Subcutaneous abdominal adipose tissue (tissue), 5 donors: ENCODE results near the gene TOR1B.
A peak's percentile ranks its signal among the peaks of the same experiment; 100 is the strongest.

Source experiments
- H3K27ac ChIP-seq: one replicate; pipeline ENCODE4 v1.7.0; 2013; ENCODE audit warnings: low read depth, mild to moderate bottlenecking, inconsistent platforms, low read length, moderate library complexity
- H3K27me3 ChIP-seq, 5 donors: one replicate each; pipeline ENCODE4 v1.7.0; 2013; ENCODE audit warnings: low read length in 5 of 5, inconsistent platforms in 1 of 5; ENCODE audit not compliant: control insufficient read depth in 5 of 5, insufficient read depth in 4 of 5
- H3K36me3 ChIP-seq, 5 donors: one replicate each; pipeline ENCODE4 v1.7.0; 2013; ENCODE audit warnings: low read length in 5 of 5; ENCODE audit not compliant: control insufficient read depth in 5 of 5, insufficient read depth in 5 of 5
- H3K4me1 ChIP-seq, 5 donors: one replicate each; pipeline ENCODE4 v1.7.0; 2013; ENCODE audit warnings: low read length in 5 of 5, mild to moderate bottlenecking in 3 of 5, moderate library complexity in 1 of 5; ENCODE audit not compliant: control insufficient read depth in 5 of 5, insufficient read depth in 5 of 5
- H3K4me3 ChIP-seq, 5 donors: one replicate each; pipeline ENCODE4 v1.7.0; 2013; ENCODE audit warnings: low read length in 5 of 5, low read depth in 1 of 5
- H3K9ac ChIP-seq, 5 donors: one replicate each; pipeline ENCODE4 v1.7.0; 2013; ENCODE audit warnings: low read length in 5 of 5, mild to moderate bottlenecking in 4 of 5, moderate library complexity in 3 of 5
- H3K9me3 ChIP-seq, 5 donors: one replicate each; pipeline ENCODE4 v1.7.0; 2013; ENCODE audit warnings: low read length in 5 of 5; ENCODE audit not compliant: control insufficient read depth in 5 of 5
- donor health status: healthy.
- donor health status: healthy.
- donor health status: healthy.
- donor health status: healthy.
- donor health status: healthy.

TOR1B gene

DNA sequence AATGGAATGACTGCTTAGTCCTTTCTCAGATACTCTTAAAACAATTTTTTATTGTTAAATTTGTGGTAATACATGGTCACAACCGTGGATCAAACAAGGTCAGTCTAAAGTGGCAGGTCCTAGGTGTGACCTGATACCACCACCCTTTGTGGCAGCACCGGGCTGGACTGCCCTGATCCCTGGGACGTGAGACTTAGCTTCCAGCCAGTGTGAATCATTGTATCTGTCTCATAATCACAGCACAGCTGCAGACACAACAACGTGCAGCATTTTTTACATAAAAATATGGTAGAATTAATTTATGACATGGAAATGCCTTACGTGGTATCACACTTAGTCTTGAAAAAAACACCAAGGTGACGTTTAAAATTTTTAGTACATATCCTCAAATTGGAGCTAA is 7.8 kb downstream of the TOR1B start:
- H3K4me3 ChIP-seq = no peak overlapping the region
- no peak overlapping the region for H3K9ac ChIP-seq
- peaks cover 0 to 2% (median 0%) of the 10 kb centered on the region in 5 donors for H3K4me1 ChIP-seq
- no peaks in the 10 kb centered on the region for H3K9me3 ChIP-seq
- no peaks in the 10 kb centered on the region for H3K27me3 ChIP-seq
- H3K27ac ChIP-seq = no peak overlapping the region
- H3K36me3 ChIP-seq = peaks cover 0 to 72% (median 53%) of the 10 kb centered on the region in 5 donors

DNA sequence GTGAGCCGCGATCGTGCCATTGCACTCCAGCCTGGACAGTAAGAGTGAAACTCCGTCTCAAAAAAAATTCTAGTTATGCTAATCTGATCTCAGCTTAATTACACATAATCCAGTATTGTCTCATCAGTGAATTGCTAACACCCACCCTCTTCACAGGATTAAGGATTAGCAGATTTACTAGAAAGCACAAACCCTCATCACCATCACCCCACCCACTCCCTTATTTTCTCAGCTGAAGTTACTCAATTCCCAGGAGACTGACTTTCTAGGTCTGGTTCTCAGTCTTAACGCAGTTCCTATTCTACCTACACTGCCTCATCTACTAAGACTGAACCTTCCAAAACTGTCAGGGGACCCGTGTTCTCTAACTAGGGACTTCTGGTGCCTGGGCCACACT is 9.0 kb downstream of the TOR1B start:
- Histone ChIP-seq H3K27me3 (no peaks in the 10 kb centered on the region), H3K4me1 (no peaks in the 10 kb centered on the region), H3K4me3 (no peak overlapping the region), H3K27ac (no peak overlapping the region), H3K9ac (no peak overlapping the region), H3K9me3 (no peaks in the 10 kb centered on the region), H3K36me3 (peaks cover 0 to 82% (median 64%) of the 10 kb centered on the region in 5 donors)

DNA sequence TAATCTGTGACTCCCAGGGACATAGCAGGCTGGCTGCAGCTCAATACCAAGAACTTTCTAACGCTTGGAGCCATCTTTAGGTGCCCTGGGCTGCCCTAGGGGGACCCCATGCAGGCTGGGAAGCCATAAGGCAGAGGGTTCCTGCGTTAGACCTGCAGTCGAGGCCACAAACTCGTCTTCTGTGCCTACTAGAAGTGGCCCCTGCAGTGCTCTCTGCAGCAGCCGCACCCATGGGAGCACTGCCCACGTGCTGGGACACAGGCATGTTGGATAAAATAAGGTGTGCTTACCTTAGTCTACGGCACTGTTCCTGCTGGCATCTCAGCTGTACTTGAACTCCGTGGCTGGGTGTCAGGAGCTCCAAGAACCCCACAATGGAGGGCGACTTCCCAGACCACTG is 9.4 kb downstream of the TOR1B start:
- no peaks in the 10 kb centered on the region for H3K27me3 ChIP-seq
- H3K4me1 ChIP-seq = no peaks in the 10 kb centered on the region
- H3K27ac ChIP-seq = no peak overlapping the region
- H3K4me3 ChIP-seq = no peak overlapping the region
- no peaks in the 10 kb centered on the region for H3K9me3 ChIP-seq
- peaks cover 0 to 81% (median 62%) of the 10 kb centered on the region in 5 donors for H3K36me3 ChIP-seq
- no peak overlapping the region for H3K9ac ChIP-seq

- Histone ChIP-seq H3K4me1 (no peaks in the 10 kb centered on the region), H3K4me3 (no peak overlapping the region), H3K9ac (no peak overlapping the region), H3K27ac (no peak overlapping the region), H3K27me3 (no peaks in the 10 kb centered on the region), H3K9me3 (no peaks in the 10 kb centered on the region), H3K36me3 (peaks cover 0 to 88% (median 67%) of the 10 kb centered on the region in 5 donors)
Measured at GRCh38 chr9:129813661-129814060, 10.7 kb downstream of the TOR1B start.

DNA sequence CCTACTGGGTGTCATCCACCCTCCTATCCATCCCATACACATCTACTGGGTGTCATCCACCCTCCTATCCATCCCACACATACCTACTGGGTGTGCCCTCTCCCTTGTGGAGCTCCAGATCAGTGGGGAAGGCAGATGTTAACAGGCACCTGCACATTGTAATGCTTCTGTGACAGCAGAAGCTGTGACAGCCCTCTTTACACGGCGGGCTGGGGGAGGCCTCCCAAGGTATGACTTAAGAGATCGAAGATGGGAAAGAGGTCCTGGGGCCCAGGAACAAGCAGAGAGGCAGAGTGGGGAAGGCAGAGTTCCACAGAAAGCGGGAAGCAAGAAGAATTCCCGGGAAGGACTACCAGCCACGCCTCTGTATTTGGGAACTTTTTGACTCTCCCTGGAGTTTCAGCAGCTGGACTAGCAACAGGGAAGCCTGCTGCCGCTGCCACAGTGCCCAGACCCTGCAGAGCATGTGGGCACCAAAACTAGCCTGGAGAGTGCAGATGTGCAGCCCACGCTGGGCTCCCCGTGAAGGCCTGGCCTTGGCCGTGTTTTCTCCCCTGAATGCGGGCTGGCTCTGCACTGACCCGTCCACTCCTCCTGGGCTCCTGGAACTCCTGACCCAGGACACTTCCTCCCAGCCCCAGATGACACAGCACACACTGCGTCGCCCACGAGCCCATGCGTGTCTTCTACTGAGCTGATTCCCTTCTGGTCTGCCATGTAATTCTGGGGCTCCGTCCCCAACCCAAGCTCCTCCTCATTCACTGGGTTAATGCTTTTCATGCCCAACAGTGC is 11.6 kb downstream of the TOR1B start:
- H3K36me3 ChIP-seq = peaks cover 0 to 83% (median 66%) of the 10 kb centered on the region in 5 donors
- H3K4me1 ChIP-seq = no peaks in the 10 kb centered on the region
- H3K27ac ChIP-seq = no peak overlapping the region
- no peaks in the 10 kb centered on the region for H3K27me3 ChIP-seq
- H3K9ac ChIP-seq = no peak overlapping the region
- H3K4me3 ChIP-seq = no peak overlapping the region
- H3K9me3 ChIP-seq = no peaks in the 10 kb centered on the region

GRCh38 chr9:129815278-129815677 is 12.3 kb downstream of the TOR1B start:
- Histone ChIP-seq H3K9me3 (no peaks in the 10 kb centered on the region), H3K27me3 (no peaks in the 10 kb centered on the region), H3K9ac (no peak overlapping the region), H3K36me3 (peaks cover 0 to 81% (median 62%) of the 10 kb centered on the region in 5 donors), H3K4me1 (no peaks in the 10 kb centered on the region), H3K4me3 (no peak overlapping the region), H3K27ac (no peak overlapping the region)

DNA sequence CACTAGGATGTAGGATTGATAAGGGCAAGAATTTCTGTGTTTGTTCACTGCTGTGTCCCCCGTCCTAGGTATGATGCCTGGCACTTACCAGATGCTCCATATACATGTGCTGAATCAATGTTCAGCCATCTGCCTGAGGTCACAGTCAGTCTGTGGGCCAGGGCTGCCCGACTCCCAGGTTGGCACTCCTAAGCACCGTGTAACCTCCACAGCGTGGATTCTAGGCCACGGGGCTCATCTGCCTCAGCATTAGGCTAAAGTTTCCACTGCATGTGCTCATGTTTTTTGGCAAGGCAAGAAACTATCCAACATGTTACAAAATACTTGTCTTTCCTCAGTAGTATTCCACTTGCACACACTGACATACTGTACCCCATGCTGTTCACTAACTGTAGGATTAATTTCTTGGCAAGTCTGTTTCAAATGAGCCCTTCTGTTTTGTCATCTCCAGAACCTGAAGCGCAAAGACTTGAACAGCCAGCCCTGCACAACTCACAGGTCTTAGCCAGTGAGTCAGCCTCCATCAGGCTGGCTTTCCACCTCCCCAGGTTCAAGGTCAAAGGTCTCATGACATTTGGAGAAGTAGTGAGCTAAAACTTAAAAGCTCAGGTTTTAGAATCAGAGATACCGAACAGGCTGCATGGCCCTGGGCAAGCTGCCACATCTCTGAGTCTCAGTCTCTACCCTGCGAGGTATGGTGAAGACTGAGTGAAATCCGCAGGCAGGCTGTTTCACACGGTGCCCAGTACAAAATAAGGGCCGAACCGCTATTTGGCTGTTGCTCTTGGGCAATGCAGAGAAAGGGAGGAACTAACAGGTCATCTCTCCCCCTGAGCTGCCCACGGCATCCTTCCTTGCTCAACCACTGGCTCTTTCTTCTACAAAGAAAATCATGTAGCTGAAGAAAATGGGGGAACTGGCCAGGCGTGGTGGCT is 13.8 kb downstream of the TOR1B start:
- no peaks in the 10 kb centered on the region for H3K9me3 ChIP-seq
- H3K27me3 ChIP-seq = no peaks in the 10 kb centered on the region
- H3K4me3 ChIP-seq = no peak overlapping the region
- H3K36me3 ChIP-seq = peaks cover 0 to 89% (median 65%) of the 10 kb centered on the region in 5 donors
- H3K9ac ChIP-seq = no peak overlapping the region
- no peak overlapping the region for H3K27ac ChIP-seq
- no peaks in the 10 kb centered on the region for H3K4me1 ChIP-seq

GRCh38 chr9:129822898-129823541 is 20.0 kb downstream of the TOR1B start:
- H3K4me1 ChIP-seq = peaks cover 2 to 9% (median 8%) of the 10 kb centered on the region in 5 donors
- no peak overlapping the region for H3K27ac ChIP-seq
- peak overlapping the region; percentile 56 to 95 (median 80) for H3K4me3 ChIP-seq
- H3K36me3 ChIP-seq = peaks cover 0 to 47% (median 31%) of the 10 kb centered on the region in 5 donors
- H3K27me3 ChIP-seq = no peaks in the 10 kb centered on the region
- H3K9ac ChIP-seq = peak overlapping the region in 4 of 5 donors; percentile 61 to 88 (median 78)
- no peaks in the 10 kb centered on the region for H3K9me3 ChIP-seq

GRCh38 chr9:129823542-129823934 is 20.6 kb downstream of the TOR1B start:
- no peaks in the 10 kb centered on the region for H3K27me3 ChIP-seq
- peak overlapping the region in 4 of 5 donors; percentile 76 to 95 (median 84) for H3K4me3 ChIP-seq
- no peak overlapping the region for H3K27ac ChIP-seq
- H3K9ac ChIP-seq = peak overlapping the region in 3 of 5 donors; percentile 55 to 84 (median 80)
- H3K36me3 ChIP-seq = peaks cover 0 to 47% (median 29%) of the 10 kb centered on the region in 5 donors
- no peaks in the 10 kb centered on the region for H3K9me3 ChIP-seq
- peaks cover 2 to 9% (median 8%) of the 10 kb centered on the region in 5 donors for H3K4me1 ChIP-seq
